Heart left ventricle (tissue), 16 donors: ENCODE measurements around the gene EHD4. TPM values are rescaled to one million over a fixed set of nuclear protein-coding genes. Genes with fewer than 3 reads are reported as not detected.

Experiments
- ATAC-seq, 4 donors: fragments of 200-7000 bp; cut with Tn5 transposase; one replicate each; pipeline ENCODE4 v1.9.1; 2020 to 2022; ENCODE audit warnings: moderate library complexity in 4 of 4, mild to moderate bottlenecking in 3 of 4, moderate number of reproducible peaks in 1 of 4
- DNase-seq, 5 donors: peaks; one replicate each; pipeline ENCODE4 v3.0.0-alpha.2; 2020
- H3K27ac ChIP-seq, 12 donors: fragments of 200-600 bp; sonication (generic) in 4 of 12; one replicate each; pipeline versions ENCODE4 v1.5.0 to v1.8.0; 2016 to 2022; ENCODE audit warnings: mild to moderate bottlenecking in 2 of 12
- H3K27me3 ChIP-seq, 9 donors: fragments of 200-600 bp; sonication (generic) in 2 of 9; one replicate each; pipeline versions ENCODE4 v1.5.1 to v1.8.0; 2016 to 2022; ENCODE audit warnings: mild to moderate bottlenecking in 3 of 9
- H3K36me3 ChIP-seq, 9 donors: fragments of 200-600 bp; sonication (generic) in 2 of 9; one replicate each; pipeline versions ENCODE4 v1.5.0 to v1.8.0; 2018 to 2022; ENCODE audit warnings: mild to moderate bottlenecking in 2 of 9
- H3K4me1 ChIP-seq, 12 donors: fragments of 200-600 bp; sonication (generic) in 4 of 12; one replicate each; pipeline versions ENCODE4 v1.5.0 to v1.8.0; 2016 to 2022; ENCODE audit warnings: mild to moderate bottlenecking in 3 of 12
- H3K4me3 ChIP-seq, 12 donors: fragments of 200-600 bp; sonication (generic) in 4 of 12; one replicate each; pipeline versions ENCODE4 v1.5.0 to v1.8.0; 2017 to 2022; ENCODE audit warnings: mild to moderate bottlenecking in 9 of 12, moderate library complexity in 4 of 12
- H3K9me3 ChIP-seq, 12 donors: fragments of 200-600 bp; sonication (generic) in 4 of 12; one replicate each; pipeline versions ENCODE4 v1.5.0 to v1.8.0; 2016 to 2022; ENCODE audit warnings: mild to moderate bottlenecking in 1 of 12
- POLR2A ChIP-seq, 2 donors: fragments of 450-650 bp; IDR thresholded peaks; one replicate each; pipeline ENCODE4 v1.6.1; 2017; ENCODE audit warnings: antibody characterized with exemption in 2 of 2, mild to moderate bottlenecking in 2 of 2, moderate library complexity in 2 of 2
- WGBS, 4 donors: extraction: QIAGEN DNeasy Blood & Tissue Kit in 2 of 4; methylation state at CpG; one replicate each; pipeline versions ENCODE4 v1.1.5 to v1.1.7; 2013 to 2018; 5-methylcytosine and 5-hydroxymethylcytosine counted together
- intact Hi-C, 10 donors: fragments of 100-400 bp; cut with DNase I; formaldehyde crosslinking; loops; one replicate each; pipeline versions ENCODE4 v1.11.1 to v1.14.2; 2022
- polyA plus RNA-seq, 2 donors: library from polyadenylated mRNA; stranded (reverse); fragments of 200-250 nt; gene quantifications; one replicate each; pipeline ENCODE4 v1.2.3, GENCODE V29; 2013
- total RNA-seq, 9 donors: library from RNA; depleted of rRNA in 2 of 9; stranded (reverse); fragments of >200 nt in 2 of 9; fragmentation: NEBNext Ultra II Directional in 3 of 9; extraction: Animal tissue kit (Norgen Biotek cat#: 25700) in 3 of 9; gene quantifications; one replicate each; pipeline versions ENCODE4 v1.1.0 to v1.2.4, GENCODE V29; 2016 to 2023
- TF ChIP-seq, protein P1 (sequence below), 12 donors: fragments of 200-600 bp; sonication (generic) in 4 of 12; IDR thresholded peaks; one replicate each; pipeline versions ENCODE4 v1.5.0 to v1.8.0; 2018 to 2022; ENCODE audit warnings: antibody characterized with exemption in 12 of 12, mild to moderate bottlenecking in 5 of 12
- donor health status: ischemic (EF 13 %, LVEDD 7.1; RV severe dilation, severe dysfunction).
- donor health status: healthy with polysubstance abuse.
- donor health status: DM: no; HTN: yes; CAD: no.
- donor health status: DM: no; HTN: no; CAD: no.
- donor health status: ischemic (EF 25% LVEDD 6.9; RV normal size, moderate dysfunction).
- donor health status: ischemic (EF 25% LVEDD 5.7; RV mildly dilated, moderate dysfunction).
- donor health status: healthy.
- donor health status: DM: yes; HTN: yes; CAD: no.
- donor health status: ischemic (EF 35%, LVEDD 5.7; RV mildly dilated, moderate dysfunction).
- donor health status: nonischemic (EF 11% LVEDD 7.7; RV severe dilation, severe dysfunction).
- donor health status: DM: yes; HTN: yes; CAD: no.
- donor health status: PGD.
- donor health status: ischemic (EF 29% LVEDD 5.4; RV normal size, mild dysfunction).
- donor health status: nonischemic (EF 23%, LVEDD 6.1; RV moderate dilation, normal function).

The EHD4 gene
- total and polyA plus RNA-seq, 11 donors: 25.6 to 70.8 (median 43.9) TPM

DNA sequence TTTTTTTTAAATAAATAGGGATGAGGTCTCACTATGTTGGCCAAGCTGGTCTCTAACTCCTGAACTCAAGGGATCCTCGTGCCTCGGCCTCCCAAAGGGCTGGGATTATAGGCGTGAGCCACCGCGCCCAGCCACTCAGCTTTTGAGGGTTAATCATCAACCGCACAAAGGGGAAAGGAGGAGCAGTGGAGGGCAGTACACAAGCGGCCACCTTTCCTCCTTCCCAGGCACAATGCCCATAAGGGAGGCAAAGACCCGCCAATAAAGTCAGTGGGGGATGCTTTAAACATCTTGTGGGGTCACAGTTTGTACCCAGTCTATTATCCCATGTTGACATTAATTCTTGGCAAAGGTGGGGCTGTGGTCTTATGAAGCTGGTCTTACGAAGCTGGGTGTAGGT, 32.4 kb downstream of the EHD4 start:
- Histone ChIP-seq H3K4me1 (peaks cover 11 to 93% (median 71%) of the 10 kb centered on the region in 12 donors), H3K36me3 (peaks cover 0 to 58% (median 21%) of the 10 kb centered on the region in 9 donors), H3K27ac (peak overlapping the region in 8 of 12 donors; percentile 17 to 88 (median 52)), H3K27me3 (no peaks in the 10 kb centered on the region), H3K9me3 (no peaks in the 10 kb centered on the region), H3K4me3 (no peak overlapping the region)
- ATAC-seq (no peak), DNase-seq (no peak)
- TF ChIP-seq, protein P1, sequence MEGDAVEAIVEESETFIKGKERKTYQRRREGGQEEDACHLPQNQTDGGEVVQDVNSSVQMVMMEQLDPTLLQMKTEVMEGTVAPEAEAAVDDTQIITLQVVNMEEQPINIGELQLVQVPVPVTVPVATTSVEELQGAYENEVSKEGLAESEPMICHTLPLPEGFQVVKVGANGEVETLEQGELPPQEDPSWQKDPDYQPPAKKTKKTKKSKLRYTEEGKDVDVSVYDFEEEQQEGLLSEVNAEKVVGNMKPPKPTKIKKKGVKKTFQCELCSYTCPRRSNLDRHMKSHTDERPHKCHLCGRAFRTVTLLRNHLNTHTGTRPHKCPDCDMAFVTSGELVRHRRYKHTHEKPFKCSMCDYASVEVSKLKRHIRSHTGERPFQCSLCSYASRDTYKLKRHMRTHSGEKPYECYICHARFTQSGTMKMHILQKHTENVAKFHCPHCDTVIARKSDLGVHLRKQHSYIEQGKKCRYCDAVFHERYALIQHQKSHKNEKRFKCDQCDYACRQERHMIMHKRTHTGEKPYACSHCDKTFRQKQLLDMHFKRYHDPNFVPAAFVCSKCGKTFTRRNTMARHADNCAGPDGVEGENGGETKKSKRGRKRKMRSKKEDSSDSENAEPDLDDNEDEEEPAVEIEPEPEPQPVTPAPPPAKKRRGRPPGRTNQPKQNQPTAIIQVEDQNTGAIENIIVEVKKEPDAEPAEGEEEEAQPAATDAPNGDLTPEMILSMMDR (IDR thresholded peaks at IDR 0.05): no peak
- no peak for TF ChIP-seq POLR2A (IDR thresholded peaks at IDR 0.05)
- intact Hi-C loops: no loop called here
- WGBS, 4 donors: 92 to 95% (median 94%) methylated on average over 9 of the region's 9 CpGs

DNA sequence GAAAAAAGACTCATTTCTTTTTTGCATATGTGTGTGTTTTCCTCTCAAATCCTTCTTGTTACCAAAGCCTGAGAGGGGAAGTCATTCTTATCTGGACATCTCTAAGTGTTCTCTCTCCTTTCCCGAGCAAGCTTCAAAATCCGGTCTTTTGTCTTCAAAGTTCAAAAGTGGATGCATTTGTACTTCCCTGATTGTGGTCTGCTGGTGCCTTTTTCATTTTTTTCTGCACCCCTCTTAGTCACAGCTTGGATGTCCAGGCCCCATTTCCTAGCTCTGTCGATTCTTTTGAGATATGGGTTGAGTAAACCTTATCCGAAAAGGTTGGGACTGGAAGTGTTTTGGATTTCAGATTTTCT, 34.8 kb downstream of the EHD4 start:
- TF ChIP-seq, protein P1 (IDR thresholded peaks at IDR 0.05): no peak
- TF ChIP-seq POLR2A (IDR thresholded peaks at IDR 0.05): no peak
- Histone ChIP-seq H3K9me3 (no peaks in the 10 kb centered on the region), H3K36me3 (peaks cover 0 to 44% (median 18%) of the 10 kb centered on the region in 9 donors), H3K27ac (peak overlapping the region; percentile 58 to 93 (median 73)), H3K27me3 (no peaks in the 10 kb centered on the region), H3K4me1 (peaks cover 17 to 95% (median 75%) of the 10 kb centered on the region in 12 donors), H3K4me3 (peak overlapping the region in 1 of 12 donors; percentile 7)
- no peak for DNase-seq
- 45 to 54% (median 53%) methylated on average over 4 of the region's 4 CpGs for WGBS, 4 donors
- intact Hi-C loops: no loop called here
- peak in 1 of 4 donors; percentile 34 for ATAC-seq

DNA sequence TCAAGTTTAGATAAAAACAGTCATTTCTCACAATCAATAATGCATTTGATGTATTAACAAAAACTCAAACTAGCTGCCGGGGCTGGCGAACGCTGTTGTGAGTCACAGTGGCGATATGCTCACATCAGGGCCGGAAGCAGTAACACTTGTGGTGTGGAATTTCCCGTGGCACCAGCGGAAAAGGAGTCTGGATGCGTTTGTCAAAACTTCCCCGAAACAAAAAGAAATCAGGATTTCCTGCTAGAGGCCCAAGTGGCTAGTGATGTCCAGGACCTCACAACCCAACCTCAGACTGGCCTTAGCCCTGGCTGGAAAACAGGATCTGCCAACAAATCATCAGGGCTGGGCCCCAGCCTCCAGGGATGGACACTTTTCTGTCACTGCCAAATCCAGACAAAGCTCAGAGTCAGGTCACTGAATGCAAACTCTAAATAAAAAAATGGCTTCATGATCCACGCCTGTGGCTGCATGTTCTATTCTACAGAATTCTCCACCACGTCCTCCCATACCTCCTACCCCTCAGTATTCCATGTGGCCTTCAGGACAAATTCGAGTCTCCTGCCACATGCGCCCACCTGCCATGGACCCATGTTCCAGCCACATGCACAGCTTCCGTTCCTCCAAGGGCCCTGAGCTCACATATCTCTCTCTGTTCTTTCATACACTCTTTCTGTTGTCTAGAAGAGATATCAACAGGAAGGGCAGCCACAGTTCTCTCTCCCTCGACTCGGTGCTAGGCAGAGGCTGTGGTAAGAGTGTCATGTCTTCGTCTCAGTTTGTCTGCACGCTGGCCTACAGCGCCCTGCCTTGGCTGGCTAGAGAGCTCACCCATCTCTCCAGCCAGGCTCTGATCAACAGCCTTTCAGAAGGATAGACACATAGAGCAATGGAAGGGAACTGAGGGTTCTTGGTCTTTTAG, 35.4 kb downstream of the EHD4 start:
- intact Hi-C loops: no loop called here
- peaks cover 20 to 96% (median 80%) of the 10 kb centered on the region in 12 donors for H3K4me1 ChIP-seq
- no peaks in the 10 kb centered on the region for H3K27me3 ChIP-seq
- DNase-seq: peak; percentile 49 to 77 (median 64)
- TF ChIP-seq, protein P1 (IDR thresholded peaks at IDR 0.05): peak in 1 of 12 donors; percentile 23
- TF ChIP-seq POLR2A (IDR thresholded peaks at IDR 0.05): no peak
- H3K4me3 ChIP-seq: peak overlapping the region in 1 of 12 donors; percentile 7
- peak overlapping the region; percentile 58 to 93 (median 73) for H3K27ac ChIP-seq
- 49 to 55% (median 52%) methylated on average over 19 of the region's 19 CpGs for whole genome bisulfite sequencing, 4 donors
- peaks cover 0 to 45% (median 14%) of the 10 kb centered on the region in 9 donors for H3K36me3 ChIP-seq
- no peaks in the 10 kb centered on the region for H3K9me3 ChIP-seq
- ATAC-seq: peak; percentile 7 to 50 (median 42)

DNA sequence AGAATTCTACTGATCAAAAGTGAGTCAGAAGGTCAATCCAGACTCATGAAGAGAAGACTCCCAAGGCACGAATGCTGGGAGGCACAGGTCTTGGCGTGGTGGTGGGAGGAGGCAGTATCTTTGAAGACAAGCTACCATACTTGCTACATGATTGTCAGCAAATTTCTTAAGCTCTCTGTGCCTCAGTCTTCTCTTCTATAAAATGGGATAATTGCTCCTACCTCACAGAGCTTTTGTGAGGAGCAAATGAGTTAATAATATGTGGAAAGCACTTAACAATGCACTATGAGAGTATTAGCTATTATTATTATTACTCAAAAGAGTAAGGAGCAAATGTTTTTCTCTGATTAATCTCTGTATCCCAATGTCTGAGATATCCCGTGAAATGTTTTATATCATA, 36.2 kb downstream of the EHD4 start:
- no peaks in the 10 kb centered on the region for H3K27me3 ChIP-seq
- no peak for ATAC-seq

More for the DNA sequence above, 36.2 kb downstream of the EHD4 start:
- Histone ChIP-seq H3K36me3 (peaks cover 0 to 39% (median 7%) of the 10 kb centered on the region in 9 donors), H3K9me3 (no peaks in the 10 kb centered on the region), H3K4me1 (peaks cover 24 to 96% (median 78%) of the 10 kb centered on the region in 12 donors), H3K4me3 (peak overlapping the region in 1 of 12 donors; percentile 7), H3K27ac (peak overlapping the region; percentile 9 to 93 (median 72))
- 86 to 90% (median 87%) methylated on average over 3 of the region's 3 CpGs for WGBS, 4 donors
- DNase-seq: no peak
- no peak for TF ChIP-seq POLR2A (IDR thresholded peaks at IDR 0.05)
- TF ChIP-seq, protein P1 (IDR thresholded peaks at IDR 0.05): no peak
- intact Hi-C loops: no loop called here
